ENCODE data around the gene ZNF770.

ZNF770 gene

GRCh38 chr15:34988027-34988902, at the start of gene ZNF770:
Gene ZNF770, minus strand, starts transcription at chr15:34988287. Its CDS starts 4,853 bp downstream, at chr15:34983434.
- no peak for FAIRE-seq

DNA sequence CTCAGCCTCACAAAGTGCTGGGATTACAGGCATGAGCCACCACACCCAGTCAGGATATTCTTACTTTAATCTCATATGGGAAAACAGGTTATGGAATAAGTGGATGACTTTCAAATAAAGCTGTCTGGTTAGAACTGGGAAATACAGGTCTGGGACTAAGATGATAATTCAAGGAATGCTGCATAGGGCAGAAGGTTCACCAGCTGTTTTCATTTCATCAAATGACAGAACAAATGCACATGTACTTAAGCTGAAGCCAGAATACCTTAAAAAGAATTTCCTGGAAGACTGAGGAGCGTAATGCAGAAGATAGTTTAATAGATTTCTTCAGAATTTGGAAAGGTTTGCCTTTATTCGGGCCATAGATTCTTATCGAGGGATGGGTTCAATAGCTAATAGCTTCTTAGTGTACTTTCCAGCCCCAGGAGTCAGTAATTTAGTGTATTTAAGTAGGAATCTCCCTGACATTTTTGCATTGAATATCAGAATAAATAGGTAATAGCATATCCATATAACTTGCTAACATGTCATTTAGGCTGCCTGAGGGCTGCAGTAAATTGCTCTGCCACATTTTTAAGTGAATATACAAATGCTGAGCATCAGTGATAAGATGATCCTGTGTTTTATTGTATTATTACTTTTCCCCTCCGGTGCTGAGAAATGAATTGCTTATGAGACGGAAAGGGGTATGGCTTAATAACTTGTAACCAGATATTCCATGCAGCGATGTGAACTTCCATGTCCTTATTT, 40.3 kb upstream of the ZNF770 start:
- no peak for FAIRE-seq

- FAIRE-seq = no peak
These were observed 35.7 kb upstream of the ZNF770 start for GRCh38 chr15:35023804-35024203.

DNA sequence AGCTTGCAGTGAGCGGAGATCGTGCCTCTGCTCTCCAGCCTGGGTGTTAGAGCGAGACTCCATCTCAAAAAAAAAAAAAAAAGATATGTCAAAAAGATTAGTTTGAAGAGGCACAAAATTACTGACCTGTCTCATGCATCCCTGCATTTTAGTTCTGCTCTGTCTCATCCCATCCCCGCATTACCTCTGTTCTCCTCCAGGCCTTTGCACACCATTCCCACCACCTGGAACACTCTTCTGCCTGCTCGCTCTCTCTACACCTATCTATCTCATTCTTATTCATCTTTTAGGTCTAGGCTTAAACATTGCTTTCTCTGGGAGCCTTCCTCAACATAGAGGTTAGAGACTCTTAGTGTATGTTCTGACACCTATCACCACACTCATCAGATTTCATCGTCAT, 32.9 kb upstream of the ZNF770 start:
- no peak for FAIRE-seq

- FAIRE-seq = no peak
These were observed 31.6 kb upstream of the ZNF770 start for GRCh38 chr15:35019404-35020327.

- FAIRE-seq = no peak
These were observed 26.2 kb upstream of the ZNF770 start for GRCh38 chr15:35014241-35014640.

- no peak for FAIRE-seq
These were observed 25.3 kb upstream of the ZNF770 start for GRCh38 chr15:35013370-35013769.

GRCh38 chr15:35007397-35007796, 19.3 kb upstream of the ZNF770 start:
- FAIRE-seq = no peak

- no peak for FAIRE-seq
These were observed 17.8 kb upstream of the ZNF770 start for GRCh38 chr15:35005933-35006332.

- no peak for FAIRE-seq
These were observed 15.8 kb upstream of the ZNF770 start for GRCh38 chr15:35003928-35004327.

GRCh38 chr15:35000511-35000910, 12.4 kb upstream of the ZNF770 start:
- FAIRE-seq = no peak

GRCh38 chr15:34999906-35000305, 11.8 kb upstream of the ZNF770 start:
- no peak for FAIRE-seq

DNA sequence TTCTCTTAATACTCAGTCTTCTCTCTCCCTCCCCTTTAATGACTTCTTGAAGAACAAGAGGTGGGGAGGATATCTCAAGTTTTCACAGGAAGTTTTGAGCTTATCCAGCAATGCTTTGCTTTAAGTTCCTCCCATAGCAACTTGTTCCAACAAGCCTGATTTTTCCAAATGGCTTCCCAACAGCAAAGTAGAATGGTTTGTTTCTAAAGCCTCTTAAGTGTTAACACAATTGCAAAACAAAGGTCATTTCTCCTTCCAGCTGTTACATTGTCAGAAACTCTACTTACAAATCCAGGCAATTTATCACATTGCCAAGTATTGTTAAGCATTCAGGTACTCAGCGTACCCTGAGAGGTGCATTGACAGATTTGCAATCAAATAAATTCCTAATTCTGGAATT, 6.8 kb upstream of the ZNF770 start:
- FAIRE-seq = no peak

DNA sequence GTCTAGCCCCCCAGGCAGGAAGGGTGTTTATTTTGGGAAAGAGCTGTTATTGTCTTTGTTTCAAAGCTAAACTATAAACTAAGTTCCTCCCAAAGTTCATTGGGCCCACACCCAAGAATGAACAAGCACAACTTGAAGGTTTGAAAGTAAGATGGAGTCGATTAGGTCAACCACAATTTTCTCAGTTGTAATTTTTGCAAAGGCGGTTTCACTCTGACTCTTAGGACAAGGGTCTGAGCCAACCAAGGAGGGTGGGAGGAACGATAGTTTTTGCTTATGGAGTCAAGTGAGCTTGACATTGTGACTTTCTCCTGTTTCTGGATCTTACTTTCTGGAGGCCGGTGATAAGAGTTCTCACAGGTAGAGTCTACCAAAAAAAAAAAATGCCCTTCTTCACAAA, 5.8 kb upstream of the ZNF770 start:
- FAIRE-seq = no peak

GRCh38 chr15:34993412-34993811, 5.3 kb upstream of the ZNF770 start:
- no peak for FAIRE-seq

GRCh38 chr15:34987609-34988026, 469 bp downstream of the ZNF770 start:
- no peak for FAIRE-seq

DNA sequence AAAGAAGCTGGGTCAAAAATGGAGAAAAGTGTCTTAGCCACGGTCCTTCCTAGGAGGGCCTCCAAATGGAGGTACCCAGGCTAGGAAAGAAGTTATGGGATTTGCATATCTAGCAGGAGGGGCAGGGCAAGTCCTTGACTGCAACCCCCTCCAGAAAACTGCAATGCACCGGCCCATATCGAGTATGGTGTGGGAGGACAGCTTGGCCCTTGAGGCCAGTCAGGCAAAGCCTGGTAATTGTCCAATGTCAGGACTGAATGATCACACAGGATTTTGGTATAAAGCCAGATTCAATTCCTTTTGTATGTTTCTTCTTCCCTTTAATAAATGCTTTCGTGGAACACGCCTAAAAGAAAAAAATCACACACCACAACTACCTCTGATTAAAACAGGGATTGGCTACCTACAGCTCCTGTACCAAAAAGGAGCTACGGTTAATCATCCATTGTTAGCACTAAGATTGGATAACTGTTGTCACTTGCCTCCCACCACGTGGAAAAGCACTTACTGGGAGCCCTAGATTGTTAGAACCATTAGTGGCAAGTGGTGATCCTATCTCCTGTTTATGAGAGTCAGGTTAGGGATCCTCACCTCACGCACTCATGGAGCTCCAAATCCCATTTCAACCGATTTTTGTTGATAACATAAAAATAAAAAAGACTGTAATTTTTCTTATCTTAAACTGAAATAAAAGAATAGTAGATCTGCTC, 1.2 kb downstream of the ZNF770 start:
- no peak for FAIRE-seq

DNA sequence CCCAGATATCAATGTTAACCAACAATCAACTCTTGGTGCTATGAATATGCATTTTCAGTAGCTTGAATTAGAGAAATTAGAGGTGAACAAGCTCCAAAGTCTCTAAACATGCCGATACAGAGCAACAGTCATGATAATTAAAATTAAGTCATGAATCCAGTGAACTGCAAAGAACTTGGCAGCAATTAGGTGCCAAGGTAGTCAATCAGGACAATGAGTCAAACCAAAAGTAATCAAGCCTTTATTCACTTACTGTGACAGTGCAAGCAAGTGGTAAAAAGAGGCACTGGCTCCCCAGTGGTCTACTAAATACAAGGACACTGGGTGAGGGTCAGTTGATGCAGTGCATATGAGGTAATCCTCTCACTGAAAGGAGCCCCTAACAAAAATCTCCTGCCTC, 1.8 kb downstream of the ZNF770 start:
- FAIRE-seq = no peak

- FAIRE-seq = no peak
These were observed 3.0 kb downstream of the ZNF770 start for GRCh38 chr15:34984889-34985630.

GRCh38 chr15:34976743-34977142, 11.3 kb downstream of the ZNF770 start:
- no peak for FAIRE-seq

DNA sequence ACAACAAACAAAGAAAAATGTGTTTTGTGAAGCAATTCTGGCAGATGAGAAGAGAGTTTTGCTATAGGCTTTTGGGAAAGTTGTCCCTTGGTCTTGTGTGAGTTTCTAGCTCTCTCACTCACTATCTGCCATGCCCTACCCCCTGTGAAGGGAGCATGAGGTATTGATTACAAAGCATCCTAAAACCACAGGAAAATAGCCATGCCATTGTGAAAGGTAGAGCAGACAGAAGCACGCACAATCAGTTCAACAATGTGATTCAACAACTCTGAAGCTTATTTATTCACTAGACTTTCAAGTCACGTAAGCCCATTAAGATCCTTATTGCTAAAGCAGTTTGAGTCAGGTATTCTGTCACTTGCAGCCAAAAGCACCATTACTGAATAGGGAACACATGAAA, 12.0 kb downstream of the ZNF770 start:
- FAIRE-seq = no peak

DNA sequence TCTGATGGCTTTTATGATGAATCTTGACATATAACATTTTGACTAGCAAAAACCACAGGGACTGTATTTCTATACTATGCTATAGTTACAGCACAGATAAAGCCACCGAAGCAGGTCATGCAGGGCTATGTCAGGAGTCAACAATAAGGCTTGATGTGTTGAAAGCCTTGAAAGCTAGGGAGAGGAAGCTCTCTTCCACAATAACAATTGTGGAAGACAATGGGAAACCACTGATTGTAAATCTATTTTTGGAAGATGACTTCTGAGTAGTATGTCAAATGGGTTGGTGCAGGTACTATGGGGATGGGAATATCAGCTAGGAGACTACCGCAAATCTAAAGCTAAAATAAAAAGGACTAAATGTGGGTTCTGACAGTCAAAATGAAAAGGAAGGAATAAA, 14.6 kb downstream of the ZNF770 start:
- FAIRE-seq = no peak
